GM21423 (cell line): ENCODE measurements around the gene XPC.

ENCODE experiments used
- ATAC-seq: cut with Tn5 transposase; IDR thresholded peaks from one replicate; pipeline ENCODE4 v1.9.1; 2021; ENCODE audit warnings: mild to moderate bottlenecking, moderate library complexity; ENCODE audit not compliant: unreplicated experiment

Gene XPC

DNA sequence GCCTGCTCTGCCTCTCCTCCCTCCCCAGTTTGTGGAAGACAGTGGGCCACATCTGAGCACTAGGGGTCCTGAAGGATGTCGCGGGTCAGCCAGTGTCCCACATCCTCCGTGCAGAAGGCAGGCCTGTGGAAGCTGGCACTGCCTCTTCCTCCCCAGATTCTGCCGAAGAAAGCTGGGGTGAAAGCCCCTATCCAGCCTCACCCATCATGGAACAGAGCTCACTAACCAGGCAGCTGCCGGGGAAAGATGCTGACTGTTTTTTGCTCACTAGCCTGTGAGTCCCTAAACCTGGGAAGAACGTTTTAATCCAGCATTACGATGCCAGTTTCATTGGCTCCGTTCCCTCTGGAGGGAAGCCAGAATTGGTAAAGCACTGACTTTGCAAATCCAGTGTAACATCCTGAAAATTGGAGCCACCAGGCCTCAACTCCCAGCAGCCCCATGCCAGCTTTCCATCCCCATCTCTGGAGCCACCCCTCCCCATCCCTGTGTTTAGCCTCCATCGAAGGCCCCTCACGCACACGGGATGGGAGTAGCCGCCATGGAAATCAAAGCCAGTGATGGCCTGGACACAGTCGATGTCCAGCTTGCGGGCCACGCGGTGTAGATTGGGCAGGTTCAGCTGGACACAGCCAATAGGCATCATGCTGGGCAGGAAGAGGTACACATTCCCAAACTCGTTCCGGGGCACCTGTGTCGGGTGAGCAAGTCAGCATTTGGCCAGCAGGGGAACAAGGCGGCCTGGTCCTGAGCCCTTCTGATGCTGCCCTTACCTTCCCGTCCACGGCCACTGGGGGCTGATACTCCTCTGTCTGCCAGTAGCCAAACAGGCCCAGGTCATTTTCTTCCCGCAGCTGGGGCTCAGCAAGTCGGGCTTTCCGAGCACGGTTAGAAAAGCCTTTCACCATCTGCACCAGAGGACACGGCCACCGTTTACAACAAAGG is 30.1 kb downstream of the XPC start:
- ATAC-seq, result no peak

DNA sequence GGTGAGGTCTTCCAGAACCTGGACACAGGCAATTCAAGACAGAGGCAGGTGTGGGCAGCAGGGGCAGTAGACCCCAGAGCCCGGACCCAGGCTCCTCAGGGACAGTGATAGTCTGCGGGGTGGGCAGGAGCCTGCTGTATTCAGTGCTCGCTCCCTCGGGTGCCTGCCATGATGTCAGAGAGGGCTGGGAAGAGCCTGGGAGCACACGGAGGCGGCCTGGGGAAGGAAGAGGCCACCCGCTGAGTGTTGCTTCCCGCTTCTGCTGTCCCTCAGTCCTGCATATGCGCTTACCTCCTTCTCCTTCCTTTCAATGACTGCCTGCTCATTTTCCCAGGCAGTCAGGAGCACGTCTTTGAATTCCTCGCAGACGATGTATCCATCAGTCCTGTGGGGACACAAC is 30.8 kb downstream of the XPC start:
- no peak for ATAC-seq

GRCh38 chr3:14147066-14147435 is 31.4 kb downstream of the XPC start:
- no peak for ATAC-seq

GRCh38 chr3:14146381-14147065 is 31.9 kb downstream of the XPC start:
- no peak for ATAC-seq

GRCh38 chr3:14145670-14146380 is 32.6 kb downstream of the XPC start:
- no peak for ATAC-seq

DNA sequence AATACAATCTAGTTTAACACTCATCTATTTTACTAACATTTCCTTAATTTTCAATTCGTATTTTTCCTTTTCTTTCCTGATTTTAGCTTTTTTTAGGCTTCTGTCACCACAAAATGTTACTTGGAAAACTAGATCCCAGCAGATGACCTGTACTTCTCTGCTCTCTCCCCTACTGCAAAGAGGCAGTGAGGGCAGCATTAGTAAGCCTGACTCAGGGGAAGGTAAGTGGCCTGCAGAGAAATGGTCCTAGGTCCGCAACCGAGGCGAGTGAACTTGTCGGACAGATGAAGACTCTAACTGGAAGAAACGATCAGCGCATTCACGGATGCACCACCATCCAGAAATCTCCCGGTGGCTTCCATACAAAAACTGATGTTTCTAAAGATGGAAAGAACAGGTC is 33.2 kb downstream of the XPC start:
- no peak for ATAC-seq

DNA sequence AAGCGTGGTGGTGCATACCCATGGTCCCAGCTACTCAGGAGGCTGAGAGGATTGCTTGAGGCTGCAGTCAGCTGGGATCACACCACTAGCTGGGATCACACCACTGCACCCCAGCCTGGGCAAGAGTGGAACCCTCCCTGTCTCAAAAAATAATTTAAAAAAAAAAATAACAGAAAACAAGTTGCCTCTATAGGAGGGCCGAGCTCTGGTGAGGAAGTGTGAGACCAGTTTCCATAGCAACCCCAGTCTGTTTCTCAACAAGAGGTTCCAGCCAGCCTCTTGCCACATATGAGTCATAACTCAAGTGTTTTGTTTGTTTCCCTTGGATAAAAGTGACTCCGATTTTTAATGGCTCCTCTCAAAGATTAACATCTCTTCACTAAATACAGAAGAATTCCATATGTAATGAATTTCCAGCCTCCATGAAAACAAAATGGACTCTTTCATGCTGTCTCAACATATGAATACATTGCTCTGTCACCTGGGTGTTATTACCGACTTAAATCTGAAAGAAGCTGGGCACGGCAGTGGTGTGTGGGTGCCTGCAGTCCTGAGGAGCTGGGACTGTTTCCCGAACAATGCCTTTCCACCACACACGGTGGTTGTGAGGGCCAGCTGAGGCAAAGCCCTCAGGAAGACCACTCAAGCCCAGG is 33.9 kb downstream of the XPC start:
- peak; percentile 92 for ATAC-seq

DNA sequence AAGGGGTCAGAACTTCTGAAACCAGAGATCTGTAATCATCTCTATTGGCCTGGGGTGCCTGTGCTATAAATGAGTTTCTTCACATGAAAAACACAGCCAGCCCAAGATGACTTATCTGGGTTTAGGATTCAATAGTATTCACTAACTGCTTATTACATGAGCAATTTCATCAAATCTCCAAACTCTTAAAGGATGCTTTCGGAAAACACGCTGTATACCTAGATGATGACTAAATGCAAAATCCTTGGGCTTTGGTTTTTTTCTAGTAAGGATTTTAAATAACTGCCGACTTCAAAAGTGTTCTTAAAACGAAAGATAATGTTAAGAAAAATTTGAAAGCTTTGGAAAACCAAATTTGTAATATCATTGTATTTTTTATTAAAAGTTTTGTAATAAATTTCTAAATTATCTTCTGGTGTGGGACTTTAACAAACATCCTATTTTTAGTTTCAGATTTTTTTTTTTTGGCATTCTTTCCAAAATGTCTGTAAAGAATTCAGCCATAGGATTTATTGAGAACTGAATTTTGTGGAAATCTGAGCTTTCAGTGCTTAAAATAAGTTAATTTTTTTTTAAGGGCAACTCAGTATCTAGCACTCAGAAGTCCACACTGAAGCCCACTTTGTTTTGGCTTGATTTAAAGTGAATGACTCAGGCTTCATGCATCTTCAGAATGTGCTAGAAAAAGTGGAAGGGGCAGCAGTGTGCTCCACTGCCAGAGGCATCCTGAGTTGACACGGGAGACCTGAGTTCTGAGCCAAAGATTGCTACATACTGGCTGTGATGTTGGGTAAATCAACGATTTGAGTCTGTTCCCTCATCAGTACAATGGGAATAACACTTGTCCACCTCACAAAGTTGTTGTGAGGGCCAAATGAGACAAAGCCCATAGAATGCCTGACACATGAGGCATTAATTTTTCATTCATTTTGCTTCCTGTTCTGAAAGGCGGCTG is 34.9 kb downstream of the XPC start:
- ATAC-seq, result no peak

- ATAC-seq, result no peak
These were observed 35.7 kb downstream of the XPC start for GRCh38 chr3:14142567-14143270.

- no peak for ATAC-seq
These were observed 36.6 kb downstream of the XPC start for GRCh38 chr3:14141602-14142341.

DNA sequence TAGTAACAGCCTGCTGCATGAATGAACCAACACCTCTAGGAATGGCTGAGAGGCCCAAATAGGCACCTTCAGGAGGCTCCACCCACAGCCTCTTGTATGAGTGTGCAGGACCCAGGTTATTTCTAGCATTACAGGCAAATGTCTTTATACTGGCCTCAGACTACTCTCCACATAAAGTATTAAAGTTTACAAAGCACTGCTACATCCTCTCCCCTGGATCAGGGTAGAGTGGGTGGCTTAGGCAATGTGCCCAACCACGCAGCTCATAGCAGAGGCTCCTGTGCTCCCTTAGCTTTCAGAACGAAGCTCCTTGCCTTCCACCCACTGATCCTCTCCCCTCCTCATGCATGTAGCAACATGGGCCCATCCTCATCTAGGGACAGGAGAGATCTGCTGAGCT is 37.3 kb downstream of the XPC start:
- ATAC-seq, result no peak

DNA sequence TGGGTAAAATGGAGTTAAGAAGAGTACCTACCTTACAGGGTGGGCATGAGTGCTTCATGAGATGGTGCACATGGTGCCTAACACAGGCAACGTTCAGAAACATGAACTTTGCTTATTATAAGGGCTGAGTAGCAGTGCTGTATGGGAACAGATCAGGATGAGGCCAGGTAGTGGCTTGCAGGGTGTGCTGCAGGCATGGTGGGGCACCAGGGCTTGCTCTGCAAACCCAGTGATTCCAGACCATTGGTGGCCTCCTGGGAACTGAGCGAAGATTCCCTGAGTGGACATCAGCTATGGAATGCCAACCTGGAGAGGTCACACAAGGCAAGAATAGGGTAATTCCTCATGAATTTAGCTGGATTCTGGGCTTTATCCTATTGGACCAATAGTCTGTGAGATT is 37.7 kb downstream of the XPC start:
- no peak for ATAC-seq

GRCh38 chr3:14139771-14140170 is 38.6 kb downstream of the XPC start:
- ATAC-seq, result no peak

- ATAC-seq, result no peak
These were observed 39.3 kb downstream of the XPC start for GRCh38 chr3:14138878-14139655.

- ATAC-seq, result no peak
These were observed 40.1 kb downstream of the XPC start for GRCh38 chr3:14138109-14138877.

DNA sequence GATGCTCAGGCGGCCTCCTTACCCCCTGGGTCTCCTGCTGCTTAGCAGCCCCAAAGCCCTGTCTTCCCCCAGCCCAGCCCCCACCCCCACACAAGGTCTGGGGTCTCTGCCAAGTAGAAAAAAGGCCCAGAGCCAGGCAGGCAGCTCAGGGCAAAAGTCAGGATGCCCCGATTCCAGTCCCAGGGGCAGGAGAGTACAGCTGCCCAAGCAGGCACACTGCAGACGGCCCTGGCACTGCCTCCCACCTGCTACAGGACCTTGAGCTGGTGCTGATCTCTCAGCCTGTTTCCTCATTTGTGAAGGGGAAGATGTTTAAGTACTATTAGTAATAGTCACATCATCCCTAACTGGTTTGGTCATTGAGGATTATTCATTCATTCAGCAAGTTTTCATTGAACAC is 41.0 kb downstream of the XPC start:
- ATAC-seq, result no peak

DNA sequence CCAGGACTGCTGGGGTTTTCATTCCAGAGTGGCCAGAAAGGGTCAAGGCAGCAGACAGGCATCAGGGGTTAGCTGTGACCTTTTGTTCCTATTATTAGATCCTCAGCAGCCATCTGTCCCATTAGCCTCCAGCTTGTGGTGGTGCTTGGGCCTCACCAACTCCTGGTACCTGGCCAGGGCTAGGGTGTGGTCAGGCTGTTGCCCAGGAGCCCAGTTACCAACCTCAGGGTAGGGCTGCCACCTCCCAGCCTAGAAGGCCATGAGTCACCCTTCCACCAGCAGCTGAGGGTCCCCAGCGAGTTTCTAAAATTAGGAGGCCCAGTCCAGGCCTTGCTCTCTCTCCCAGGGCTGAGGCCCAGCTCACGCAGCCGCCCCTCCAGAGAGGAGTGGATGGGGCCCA is 41.4 kb downstream of the XPC start:
- no peak for ATAC-seq
